Measurements from ENCODE around the gene GNE.

The GNE gene

GRCh38 chr9:36207016-36207415 is 51.2 kb downstream of the GNE start:
- Histone ChIP-seq H3K4me1 (peaks cover 0 to 45% (median 31%) of the 10 kb centered on the region in 4 donors), H3K9me3 (no peaks in the 10 kb centered on the region), H3K4me3 (no peak overlapping the region), H3K36me3 (peaks cover 51 to 99% (median 95%) of the 10 kb centered on the region in 3 donors), H3K27me3 (no peaks in the 10 kb centered on the region), H3K27ac (peak overlapping the region; percentile 47 to 52)
- TF ChIP-seq CTCF (IDR thresholded peaks at IDR 0.05), result no peak
- DNase-seq, result no peak
- intact Hi-C loops (cut with DNase I; ENCODE audit: low total_unique reads), result no loop called here

GRCh38 chr9:36204906-36205547 is 53.2 kb downstream of the GNE start:
- H3K4me3 ChIP-seq, result no peak overlapping the region

DNA sequence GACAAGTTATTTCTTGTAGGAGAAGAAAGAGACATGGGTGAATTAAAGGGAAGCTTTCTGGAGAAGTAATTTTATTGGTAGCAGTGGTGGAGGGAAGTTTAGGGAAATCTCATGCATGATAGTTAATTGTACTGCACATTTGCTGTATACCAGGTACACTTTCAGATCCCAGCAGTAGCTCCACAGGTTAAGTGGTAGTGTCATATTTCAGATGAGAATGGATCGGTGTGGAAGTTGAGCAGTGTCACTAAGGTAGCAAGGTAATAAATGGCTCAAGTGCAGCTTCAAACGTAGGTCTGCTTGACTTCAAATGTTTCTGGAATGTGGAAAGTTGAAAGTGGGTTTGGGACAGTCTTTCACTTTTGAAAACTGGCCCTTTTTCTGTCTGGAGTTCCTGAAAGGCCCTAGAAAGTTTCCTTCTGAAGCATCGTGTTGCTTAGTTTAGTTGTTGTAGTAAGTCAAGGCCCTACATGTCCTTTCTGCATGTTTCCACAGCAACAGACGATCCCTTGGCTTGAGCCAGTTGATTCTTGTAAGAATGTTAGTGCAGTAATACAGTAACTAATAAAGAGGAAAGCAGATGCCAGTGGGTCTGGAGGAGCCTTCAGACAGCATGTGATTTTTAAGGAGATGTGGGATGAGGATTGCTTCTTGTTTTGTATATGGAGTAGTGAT is 63.8 kb downstream of the GNE start:
- H3K4me1 ChIP-seq, result peaks cover 0 to 42% (median 30%) of the 10 kb centered on the region in 4 donors
- intact Hi-C loops (cut with DNase I; ENCODE audit: low total_unique reads), result no loop called here
- no peak for DNase-seq

More at GRCh38 chr9:36204906-36205547, 53.2 kb downstream of the GNE start:
- peaks cover 64 to 100% (median 96%) of the 10 kb centered on the region in 3 donors for H3K36me3 ChIP-seq
- peaks cover 0 to 36% (median 20%) of the 10 kb centered on the region in 4 donors for H3K4me1 ChIP-seq
- intact Hi-C loops (cut with DNase I; ENCODE audit: low total_unique reads), result no loop called here
- no peak overlapping the region for H3K27ac ChIP-seq
- H3K27me3 ChIP-seq, result no peaks in the 10 kb centered on the region
- H3K9me3 ChIP-seq, result no peaks in the 10 kb centered on the region
- no peak for TF ChIP-seq CTCF (IDR thresholded peaks at IDR 0.05)
- no peak for DNase-seq

GRCh38 chr9:36193023-36193422 is 65.2 kb downstream of the GNE start:
- Histone ChIP-seq H3K27me3 (no peaks in the 10 kb centered on the region), H3K36me3 (peaks cover 0 to 7% (median 2%) of the 10 kb centered on the region in 3 donors), H3K27ac (no peak overlapping the region), H3K4me3 (peak overlapping the region in 1 of 2 donors; percentile 92), H3K4me1 (peaks cover 0 to 42% (median 30%) of the 10 kb centered on the region in 4 donors), H3K9me3 (no peaks in the 10 kb centered on the region)
- intact Hi-C loops (cut with DNase I; ENCODE audit: low total_unique reads), result no loop called here
- no peak for DNase-seq
- no peak for TF ChIP-seq CTCF (IDR thresholded peaks at IDR 0.05)

More for the DNA sequence above, 63.8 kb downstream of the GNE start:
- Histone ChIP-seq H3K9me3 (no peaks in the 10 kb centered on the region), H3K4me3 (no peak overlapping the region), H3K36me3 (peaks cover 8 to 21% (median 10%) of the 10 kb centered on the region in 3 donors), H3K27ac (peak overlapping the region in 1 of 2 donors; percentile 3), H3K27me3 (no peaks in the 10 kb centered on the region)
- no peak for TF ChIP-seq CTCF (IDR thresholded peaks at IDR 0.05)

DNA sequence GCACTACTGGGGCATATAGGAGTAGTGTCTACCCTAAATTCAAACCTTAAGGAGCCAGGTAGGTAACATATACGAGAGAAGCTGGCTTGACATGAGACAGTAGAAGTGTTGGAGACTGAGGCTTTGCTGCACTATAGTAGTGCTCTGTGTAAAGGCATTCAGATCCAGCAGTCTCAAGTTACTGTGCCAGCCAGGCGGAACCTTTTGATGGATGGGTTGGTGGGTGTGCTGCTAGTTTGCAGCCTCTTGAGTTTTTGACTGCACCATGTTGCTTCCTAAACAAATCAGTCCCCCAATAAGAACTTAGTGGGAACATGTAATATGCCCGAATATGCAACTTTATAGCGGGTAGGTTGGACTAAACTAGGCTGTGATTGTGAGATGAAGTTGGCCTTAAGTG is 66.1 kb downstream of the GNE start:
- H3K9me3 ChIP-seq, result no peaks in the 10 kb centered on the region
- H3K36me3 ChIP-seq, result peaks cover 0 to under 1% (median 0%) of the 10 kb centered on the region in 3 donors
- no peak for TF ChIP-seq CTCF (IDR thresholded peaks at IDR 0.05)
- intact Hi-C loops (cut with DNase I; ENCODE audit: low total_unique reads), result no loop called here
- no peaks in the 10 kb centered on the region for H3K27me3 ChIP-seq
- peak overlapping the region; percentile 92 to 93 for H3K4me3 ChIP-seq
- H3K4me1 ChIP-seq, result peaks cover 0 to 42% (median 30%) of the 10 kb centered on the region in 4 donors
- H3K27ac ChIP-seq, result no peak overlapping the region
- DNase-seq, result no peak

All from tibial artery (tissue), 4 donors.